Caco-2 (cell line): ENCODE data around the gene NANOS1. TPM values are rescaled to one million over a fixed set of nuclear protein-coding genes. Genes with fewer than 3 reads are reported as not detected.

Source experiments
- BruUV-seq: library from RNA; stranded (reverse); fragments of 400-500 nt; replicated peaks from 2 replicates; lab custom pipeline; 2021; lab: Mats Ljungman, UMichigan
- CTCF ChIA-PET: fragments of 300-600 bp; sonication (Branson Sonifier 250); formaldehyde crosslinking; loops from one replicate; lab custom pipeline; 2022; ENCODE audit warnings: antibody characterized with exemption; lab: Charles Lee
- POLR2A ChIA-PET: fragments of 300-600 bp; sonication (Branson Sonifier 250); formaldehyde crosslinking; loops from one replicate; lab custom pipeline; 2022; ENCODE audit warnings: antibody characterized with exemption; lab: Charles Lee
- DNase-seq, 2 experiments: peaks; one replicate each; pipeline versions ENCODE4 v3.0.0 to v3.0.0-alpha.2; 2020 to 2022
- H3K27me3 ChIP-seq: replicated peaks from 2 replicates; pipeline ENCODE4 v1.6.0; 2011; ENCODE audit warnings: low read length; ENCODE audit not compliant: control insufficient read depth, insufficient read depth
- H3K36me3 ChIP-seq: 2 replicates; pipeline ENCODE4 v1.5.1; 2011; ENCODE audit warnings: low read length; ENCODE audit not compliant: control insufficient read depth, insufficient read depth
- H3K4me1 ChIP-seq: fragments of 250-450 bp; sonication (Bioruptor Pico); 2 replicates; pipeline ENCODE4 v1.5.1; 2020; ENCODE audit warnings: mild to moderate bottlenecking
- H3K4me3 ChIP-seq: 2 replicates; pipeline ENCODE4 v1.5.1; 2011; ENCODE audit warnings: low read depth, mild to moderate bottlenecking, control low read depth, low read length
- H3K9me3 ChIP-seq: fragments of 250-450 bp; sonication (Bioruptor Pico); 2 replicates; pipeline ENCODE4 v1.5.1; 2020; ENCODE audit warnings: mild to moderate bottlenecking, moderate library complexity
- H3K27ac Mint-ChIP-seq: one replicate; pipeline ENCODE4 v1.8.0; 2022; ENCODE audit warnings: mixed read lengths; ENCODE audit not compliant: unreplicated experiment
- H3K27me3 Mint-ChIP-seq: one replicate; pipeline ENCODE4 v1.8.0; 2022; ENCODE audit warnings: mixed read lengths; ENCODE audit not compliant: insufficient read depth, unreplicated experiment
- H3K36me3 Mint-ChIP-seq: one replicate; pipeline ENCODE4 v1.8.0; 2022; ENCODE audit warnings: mild to moderate bottlenecking, mixed read lengths; ENCODE audit not compliant: insufficient read depth, unreplicated experiment
- H3K4me1 Mint-ChIP-seq: one replicate; pipeline ENCODE4 v1.8.0; 2022; ENCODE audit warnings: low read depth, mixed read lengths; ENCODE audit not compliant: unreplicated experiment
- H3K4me3 Mint-ChIP-seq: one replicate; pipeline ENCODE4 v1.8.0; 2022; ENCODE audit warnings: mild to moderate bottlenecking, moderate library complexity, mixed read lengths; ENCODE audit not compliant: unreplicated experiment
- H3K9me3 Mint-ChIP-seq: one replicate; pipeline ENCODE4 v1.8.0; 2022; ENCODE audit warnings: mixed read lengths; ENCODE audit not compliant: unreplicated experiment
- intact Hi-C: fragments of 100-400 bp; cut with micrococcal nuclease; formaldehyde crosslinking; loops from one replicate; pipeline ENCODE4 v1.10.0; 2022; ENCODE audit not compliant: unreplicated experiment
- total RNA-seq: library from RNA; stranded (reverse); gene quantifications from 2 replicates; pipeline ENCODE4 v1.2.3, GENCODE V29; 2022
- TF ChIP-seq, protein P1 (sequence below), 2 experiments: fragments of 200-600 bp in 1 of 2; IDR thresholded peaks; 1 replicate in 1 of 2; 2 replicates in 1 of 2; pipeline versions ENCODE4 v1.5.1 to v1.8.0; 2011 to 2022; ENCODE audit warnings: antibody characterized with exemption in 1 of 2, control low read depth in 1 of 2, inconsistent platforms in 1 of 2, low read depth in 1 of 2, low read length in 1 of 2, mild to moderate bottlenecking in 1 of 2, moderate library complexity in 1 of 2; ENCODE audit not compliant: insufficient read depth in 1 of 2, severe bottlenecking in 1 of 2, unreplicated experiment in 1 of 2

Gene NANOS1
- total RNA-seq, 1 experiment from 2014 or later = 5.9 TPM

- no peaks in the 10 kb centered on the region for H3K27me3 ChIP-seq
- CTCF ChIA-PET = no interaction called here
- no peak overlapping the region for H3K4me3 ChIP-seq
- no peaks in the 10 kb centered on the region for H3K4me1 ChIP-seq
- no peaks in the 10 kb centered on the region for H3K36me3 ChIP-seq
- H3K36me3 Mint-ChIP-seq = peaks cover 9% of the 10 kb centered on the region
- no TSS peak for BruUV-seq
- TF ChIP-seq, protein P1, sequence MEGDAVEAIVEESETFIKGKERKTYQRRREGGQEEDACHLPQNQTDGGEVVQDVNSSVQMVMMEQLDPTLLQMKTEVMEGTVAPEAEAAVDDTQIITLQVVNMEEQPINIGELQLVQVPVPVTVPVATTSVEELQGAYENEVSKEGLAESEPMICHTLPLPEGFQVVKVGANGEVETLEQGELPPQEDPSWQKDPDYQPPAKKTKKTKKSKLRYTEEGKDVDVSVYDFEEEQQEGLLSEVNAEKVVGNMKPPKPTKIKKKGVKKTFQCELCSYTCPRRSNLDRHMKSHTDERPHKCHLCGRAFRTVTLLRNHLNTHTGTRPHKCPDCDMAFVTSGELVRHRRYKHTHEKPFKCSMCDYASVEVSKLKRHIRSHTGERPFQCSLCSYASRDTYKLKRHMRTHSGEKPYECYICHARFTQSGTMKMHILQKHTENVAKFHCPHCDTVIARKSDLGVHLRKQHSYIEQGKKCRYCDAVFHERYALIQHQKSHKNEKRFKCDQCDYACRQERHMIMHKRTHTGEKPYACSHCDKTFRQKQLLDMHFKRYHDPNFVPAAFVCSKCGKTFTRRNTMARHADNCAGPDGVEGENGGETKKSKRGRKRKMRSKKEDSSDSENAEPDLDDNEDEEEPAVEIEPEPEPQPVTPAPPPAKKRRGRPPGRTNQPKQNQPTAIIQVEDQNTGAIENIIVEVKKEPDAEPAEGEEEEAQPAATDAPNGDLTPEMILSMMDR (IDR thresholded peaks at IDR 0.05; ENCODE audit: insufficient read depth in 1 of 2, low read depth in 1 of 2, low read length in 1 of 2, severe bottlenecking in 1 of 2, unreplicated experiment in 1 of 2) = no peak
- H3K27ac Mint-ChIP-seq = no peak overlapping the region
- H3K4me3 Mint-ChIP-seq = no peak overlapping the region
- no peak for DNase-seq
- H3K27me3 Mint-ChIP-seq = no peaks in the 10 kb centered on the region
- no peaks in the 10 kb centered on the region for H3K9me3 Mint-ChIP-seq
- H3K9me3 ChIP-seq = no peaks in the 10 kb centered on the region
- intact Hi-C loops = loop anchor here (5.0 kb wide), 1 partner anchor 268 kb away; no protein-coding TSS in a partner anchor
- POLR2A ChIA-PET = no interaction called here
- peaks cover 6% of the 10 kb centered on the region for H3K4me1 Mint-ChIP-seq
These were observed 4.6 kb upstream of the NANOS1 start for GRCh38 chr10:119024882-119025281.

- Histone ChIP-seq H3K36me3 (no peaks in the 10 kb centered on the region), H3K4me1 (no peaks in the 10 kb centered on the region), H3K4me3 (no peak overlapping the region), H3K27me3 (no peaks in the 10 kb centered on the region), H3K9me3 (no peaks in the 10 kb centered on the region)
- TF ChIP-seq, protein P1 (IDR thresholded peaks at IDR 0.05; ENCODE audit: insufficient read depth in 1 of 2, low read depth in 1 of 2, low read length in 1 of 2, severe bottlenecking in 1 of 2, unreplicated experiment in 1 of 2) = no peak
- no peak for DNase-seq
- Mint-ChIP-seq H3K4me1 (peaks cover 4% of the 10 kb centered on the region), H3K27me3 (no peaks in the 10 kb centered on the region), H3K4me3 (no peak overlapping the region), H3K36me3 (peaks cover 9% of the 10 kb centered on the region), H3K9me3 (no peaks in the 10 kb centered on the region), H3K27ac (no peak overlapping the region)
- intact Hi-C loops = loop anchor here (5.0 kb wide), 1 partner anchor 268 kb away; no protein-coding TSS in a partner anchor
- ChIA-PET CTCF (no interaction called here), POLR2A (no interaction called here)
- no TSS peak for BruUV-seq
These were observed 4.2 kb upstream of the NANOS1 start for GRCh38 chr10:119025336-119025735.

DNA sequence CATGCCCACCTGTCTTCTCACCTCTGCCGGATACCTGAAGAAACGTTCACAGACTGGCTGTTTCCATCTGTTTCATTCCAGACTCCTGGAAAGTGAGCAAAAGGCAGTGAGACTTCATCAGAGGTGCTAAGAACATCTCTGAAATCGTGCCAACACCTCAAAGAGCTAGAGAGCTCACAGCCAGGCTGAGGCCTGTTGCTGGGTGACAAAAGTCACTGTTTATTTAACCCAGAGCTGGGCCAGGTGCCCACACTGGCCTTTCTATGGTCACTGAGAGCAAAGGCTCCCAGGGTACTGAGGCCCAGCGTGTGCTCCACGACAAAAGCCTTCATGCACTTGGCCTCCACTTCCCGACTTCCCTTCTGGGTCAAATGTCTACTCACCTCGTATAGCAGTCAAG is 3.7 kb upstream of the NANOS1 start:
- no peak overlapping the region for H3K4me3 Mint-ChIP-seq
- H3K4me1 ChIP-seq = 0 out of 2 replicates have a peak, but pooled peaks cover under 1% of the 10 kb centered on the region
- H3K27ac Mint-ChIP-seq = no peak overlapping the region
- H3K27me3 ChIP-seq = no peaks in the 10 kb centered on the region
- H3K9me3 Mint-ChIP-seq = no peaks in the 10 kb centered on the region
- DNase-seq = no peak
- peaks cover 13% of the 10 kb centered on the region for H3K36me3 Mint-ChIP-seq
- H3K4me3 ChIP-seq = no peak overlapping the region
- ChIA-PET POLR2A (no interaction called here), CTCF (no interaction called here)
- H3K36me3 ChIP-seq = no peaks in the 10 kb centered on the region
- no peaks in the 10 kb centered on the region for H3K4me1 Mint-ChIP-seq
- H3K27me3 Mint-ChIP-seq = no peaks in the 10 kb centered on the region
- TF ChIP-seq, protein P1 (IDR thresholded peaks at IDR 0.05; ENCODE audit: insufficient read depth in 1 of 2, low read depth in 1 of 2, low read length in 1 of 2, severe bottlenecking in 1 of 2, unreplicated experiment in 1 of 2) = no peak
- intact Hi-C loops = loop anchor here (5.0 kb wide), 1 partner anchor 268 kb away; no protein-coding TSS in a partner anchor
- BruUV-seq = no TSS peak
- H3K9me3 ChIP-seq = no peaks in the 10 kb centered on the region
